Head of caudate nucleus (tissue), 42 donors: ENCODE measurements around the gene ZNF486.
"Not testable (repeated sequence)": the region's sequence is repeated elsewhere in the genome, so short reads cannot be mapped to it uniquely, and the experiment has no call there.

Experiments used
- DNase-seq, 42 donors: peaks; one replicate each; pipeline versions ENCODE4 v3.0.0 to v3.0.0-alpha.2; 2020 to 2021; ENCODE audit warnings: mixed read lengths in 7 of 42
- intact Hi-C: fragments of 100-400 bp; cut with DNase I; formaldehyde crosslinking; loops from one replicate; pipeline ENCODE4 v1.15.0; 2022

The ZNF486 gene

DNA sequence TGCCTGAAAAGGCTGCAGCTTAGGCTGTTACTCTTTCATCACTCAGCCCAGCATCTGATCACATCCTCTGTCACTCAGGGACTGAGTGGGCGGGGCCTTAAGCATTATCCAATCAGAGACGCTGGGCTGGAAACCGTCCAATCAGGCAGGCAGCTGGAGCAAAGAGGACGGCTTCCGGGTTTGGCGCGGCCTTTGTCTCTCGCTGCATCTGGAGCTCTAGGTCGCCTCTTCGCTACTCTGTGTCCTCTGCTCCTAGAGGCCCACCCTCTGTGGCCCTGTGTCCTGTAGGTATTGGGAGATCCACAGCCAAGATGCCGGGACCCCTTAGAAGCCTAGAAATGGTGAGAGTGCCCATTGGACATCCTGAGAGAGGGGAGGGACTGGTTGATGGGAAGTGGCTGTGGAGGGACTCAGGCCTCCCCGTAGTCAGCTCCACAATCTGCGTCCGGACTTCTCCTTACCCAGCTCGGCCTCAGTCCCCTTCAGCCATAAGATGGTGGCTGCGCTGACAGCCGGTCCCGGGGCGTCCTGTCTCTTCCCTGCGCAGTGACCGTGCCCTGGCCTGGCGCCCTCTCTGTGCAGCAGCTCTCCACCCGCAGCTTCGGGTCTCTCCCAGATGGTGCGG lies at the start of gene ZNF486:
ZNF486 (plus strand) TSS at position 195 of the 625 bp plus-strand sequence; CDS start at position 312, 117 bp downstream.
- intact Hi-C loops: no loop called here
- peak; percentile 92 to 99 (median 97) for DNase-seq

DNA sequence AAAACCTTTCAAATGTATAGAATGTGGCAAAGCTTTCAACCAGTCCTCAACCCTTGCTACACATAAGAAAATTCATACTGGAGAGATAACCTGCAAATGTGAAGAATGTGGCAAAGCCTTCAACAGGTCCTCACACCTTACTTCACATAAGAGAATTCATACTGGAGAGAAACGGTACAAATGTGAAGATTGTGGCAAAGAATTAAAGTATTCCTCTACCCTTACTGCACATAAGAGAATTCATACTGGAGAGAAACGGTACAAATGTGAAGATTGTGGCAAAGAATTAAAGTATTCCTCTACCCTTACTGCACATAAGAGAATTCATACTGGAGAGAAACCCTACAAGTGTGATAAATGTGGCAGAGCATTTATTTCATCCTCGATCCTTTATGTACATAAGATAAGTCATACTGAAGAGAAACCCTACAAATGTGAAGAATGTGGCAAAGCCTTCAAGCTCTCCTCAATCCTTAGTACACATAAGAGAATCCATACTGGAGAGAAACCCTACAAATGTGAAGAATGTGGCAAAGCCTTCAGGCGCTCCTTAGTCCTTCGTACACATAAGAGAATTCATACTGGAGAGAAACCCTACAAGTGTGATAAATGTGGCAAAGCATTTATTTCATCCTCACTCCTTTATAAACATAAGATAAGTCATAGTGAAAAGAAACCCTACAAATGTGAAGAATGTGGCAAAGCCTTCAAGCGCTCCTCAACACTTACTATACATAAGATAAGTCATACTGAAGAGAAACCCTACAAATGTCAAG lies 48.8 kb upstream of the ZNF486 start:
- DNase-seq, intact Hi-C loops: not testable (repeated sequence)

DNA sequence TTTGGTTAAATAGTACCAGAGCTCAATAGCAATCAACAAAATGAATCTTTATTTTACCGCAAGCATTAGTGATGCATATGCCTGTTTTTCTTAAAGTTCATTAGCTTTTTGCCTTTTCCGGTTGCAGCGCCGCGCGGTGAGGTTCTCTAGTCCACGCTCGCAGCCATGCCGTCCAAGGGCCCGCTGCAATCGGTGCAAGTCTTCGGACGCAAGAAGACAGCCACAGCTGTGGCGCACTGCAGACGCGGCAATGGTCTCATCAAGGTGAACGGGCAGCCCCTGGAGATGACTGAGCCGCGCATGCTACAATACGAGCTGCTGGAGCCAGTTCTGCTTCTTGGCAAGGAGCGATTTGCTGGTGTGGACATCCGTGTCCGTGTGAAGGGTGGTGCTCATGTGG lies 42.1 kb upstream of the ZNF486 start:
- intact Hi-C loops: no loop called here
- DNase-seq: no peak

DNA sequence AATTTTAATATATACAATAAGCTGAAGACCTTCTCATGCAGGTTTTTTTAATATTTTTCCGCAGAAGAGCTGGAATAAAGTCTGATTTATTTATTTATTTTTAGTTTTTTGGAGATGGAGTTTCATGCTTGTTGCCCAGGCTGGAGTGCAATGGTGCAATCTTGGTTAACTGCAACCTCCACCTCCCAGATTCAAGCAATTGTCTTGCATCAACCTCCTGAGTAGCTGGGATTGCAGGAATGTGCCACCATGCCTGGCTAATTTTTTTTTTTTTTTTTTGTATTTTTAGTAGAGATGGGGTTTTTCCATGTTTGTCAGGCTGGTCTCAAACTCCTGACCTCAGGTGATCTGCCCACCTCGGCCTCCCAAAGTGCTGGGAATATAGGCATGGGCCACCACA lies 34.1 kb upstream of the ZNF486 start:
- DNase-seq, intact Hi-C loops: not testable (repeated sequence)

DNA sequence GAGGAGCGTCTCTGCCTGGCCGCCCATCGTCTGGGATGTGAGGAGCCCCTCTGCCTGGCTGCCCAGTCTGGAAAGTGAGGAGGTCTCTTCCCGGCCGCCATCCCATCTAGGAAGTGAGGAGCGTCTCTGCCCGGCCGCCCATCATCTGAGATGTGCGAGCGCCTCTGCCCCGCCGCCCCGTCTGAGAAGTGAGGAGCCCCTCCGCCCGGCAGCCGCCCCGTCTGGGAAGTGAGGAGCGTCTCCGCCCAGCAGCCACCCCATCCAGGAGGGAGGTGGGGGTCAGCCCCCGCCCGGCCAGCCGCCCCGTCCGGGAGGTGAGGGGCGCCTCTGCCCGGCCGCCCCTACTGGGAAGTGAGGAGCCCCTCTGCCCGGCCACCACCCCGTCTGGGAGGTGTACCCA lies 29.3 kb upstream of the ZNF486 start:
- DNase-seq, intact Hi-C loops: not testable (repeated sequence)

DNA sequence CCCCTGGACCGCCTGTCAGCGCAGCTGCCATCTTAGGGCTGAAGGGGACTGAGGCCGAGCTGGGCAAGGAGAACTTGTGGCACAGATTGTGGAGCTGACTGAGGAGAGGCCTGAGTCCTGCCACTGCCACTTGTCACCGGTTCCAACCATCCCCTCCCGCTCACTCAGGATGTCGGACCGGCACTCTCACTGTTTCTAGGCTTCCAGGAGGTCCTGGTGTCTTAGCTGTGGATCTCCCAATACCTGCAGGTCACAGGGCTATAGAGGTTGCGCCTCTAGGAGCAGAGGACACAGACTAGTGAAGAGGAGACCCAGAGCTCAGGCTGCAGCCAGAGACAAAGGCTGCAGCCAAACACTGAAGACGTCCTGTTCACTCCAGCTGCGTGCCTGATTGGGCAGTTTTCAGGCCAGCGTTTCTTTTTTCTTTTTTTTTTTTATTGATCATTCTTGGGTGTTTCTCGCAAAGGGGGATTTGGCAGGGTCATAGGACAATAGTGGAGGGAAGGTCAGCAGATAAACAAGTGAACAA lies 15.3 kb upstream of the ZNF486 start:
- intact Hi-C loops: no loop called here
- DNase-seq: no peak

DNA sequence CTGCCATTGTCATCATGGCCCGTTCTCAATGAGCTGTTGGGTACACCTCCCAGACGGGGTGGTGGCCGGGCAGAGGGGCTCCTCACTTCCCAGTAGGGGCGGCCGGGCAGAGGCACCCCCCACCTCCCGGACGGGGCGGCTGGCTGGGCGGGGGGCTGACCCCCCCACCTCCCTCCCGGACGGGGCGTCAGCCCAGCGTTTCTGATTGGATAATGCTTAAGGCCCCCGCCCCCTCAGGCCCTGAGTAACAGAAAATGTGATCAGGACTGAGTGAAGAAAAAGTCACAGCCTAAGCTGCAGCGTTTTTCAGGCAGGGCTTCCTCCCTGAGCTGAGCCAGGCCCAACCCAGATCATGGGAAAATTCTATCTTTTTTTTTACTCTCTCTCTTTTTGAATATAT lies 14.5 kb upstream of the ZNF486 start:
- intact Hi-C loops, DNase-seq: not testable (repeated sequence)

DNA sequence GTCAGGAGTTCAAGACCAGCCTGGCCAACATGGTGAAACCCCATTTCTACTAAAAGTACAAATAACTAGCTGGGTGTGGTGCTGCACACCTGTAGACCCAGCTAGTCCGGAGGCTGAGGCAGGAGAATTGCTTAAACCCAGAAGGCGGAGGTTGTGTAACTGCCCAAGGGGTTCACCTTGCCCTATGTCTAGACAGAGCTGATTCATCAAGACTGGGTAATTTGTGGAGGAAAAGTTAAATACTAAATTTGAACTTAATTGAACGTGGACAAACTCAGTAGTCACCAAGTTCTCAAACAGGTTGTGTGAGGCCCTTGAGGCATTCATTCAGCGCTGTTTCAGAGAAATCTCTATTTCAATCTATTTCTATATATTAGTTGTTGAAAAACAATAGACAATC lies 13.7 kb upstream of the ZNF486 start:
- no peak for DNase-seq
- intact Hi-C loops: no loop called here

DNA sequence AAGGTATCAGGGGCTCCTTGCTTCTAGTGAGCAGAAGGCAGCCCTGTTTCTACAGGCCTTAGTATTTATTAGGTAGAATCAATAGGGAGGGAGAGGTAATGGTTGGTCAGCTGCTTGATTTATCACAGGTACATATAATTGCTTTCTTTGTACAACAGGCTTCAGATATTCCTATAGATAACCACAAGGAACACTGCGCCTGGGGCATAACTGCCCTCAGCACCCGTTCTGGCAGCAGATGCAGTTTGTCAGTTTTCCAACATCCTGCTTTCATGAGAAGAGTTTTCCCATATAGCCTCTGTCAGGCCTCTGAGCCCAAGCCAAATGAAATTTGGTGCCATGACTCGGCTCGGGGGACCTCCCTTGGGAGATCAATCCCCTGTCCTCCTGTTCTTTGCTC lies 12.4 kb upstream of the ZNF486 start:
- DNase-seq: no peak

DNA sequence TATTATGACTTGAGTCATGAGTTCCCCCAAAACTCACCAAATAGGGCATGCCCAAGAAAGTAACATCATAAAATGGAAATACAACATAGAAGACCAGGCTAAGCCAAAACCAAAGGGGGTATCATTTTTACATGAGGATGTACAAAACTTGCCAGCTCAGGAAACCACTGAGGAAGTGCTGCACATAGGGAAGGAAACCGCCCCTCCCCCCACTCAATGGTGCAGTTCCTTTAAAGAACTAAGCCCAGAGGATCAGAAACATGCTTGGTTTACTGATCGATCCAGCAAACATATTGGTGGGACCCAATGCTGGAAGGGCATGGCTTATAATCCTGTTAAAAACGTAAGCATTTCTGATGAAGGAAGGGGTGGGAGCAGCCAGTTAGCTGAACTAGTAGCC lies 4.2 kb upstream of the ZNF486 start:
- DNase-seq: peak in 1 of 42 donors; percentile 17

More for the DNA sequence above, 12.4 kb upstream of the ZNF486 start:
- intact Hi-C loops: no loop called here

DNA sequence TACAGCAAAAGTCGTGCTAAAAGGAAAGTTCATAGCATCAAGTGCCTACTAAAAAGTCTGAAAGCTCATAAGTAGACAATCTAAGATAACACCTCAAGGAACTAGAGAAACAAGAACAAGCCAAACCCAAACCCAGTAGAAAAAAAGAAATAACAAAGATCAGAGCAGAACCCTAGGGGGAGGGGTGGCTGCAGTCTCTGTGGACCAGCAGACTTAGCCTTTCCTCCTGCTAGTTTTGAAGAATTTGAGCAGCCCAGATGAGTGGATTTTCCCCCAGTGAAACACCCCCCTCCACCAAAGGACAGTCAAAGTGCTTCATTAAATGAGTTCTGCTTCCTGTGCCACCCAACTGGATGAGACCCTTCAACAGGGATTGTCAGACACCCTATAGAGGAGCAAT lies 2.6 kb upstream of the ZNF486 start:
- no peak for DNase-seq
- intact Hi-C loops: no loop called here

More for the DNA sequence above, 4.2 kb upstream of the ZNF486 start:
- intact Hi-C loops: no loop called here

DNA sequence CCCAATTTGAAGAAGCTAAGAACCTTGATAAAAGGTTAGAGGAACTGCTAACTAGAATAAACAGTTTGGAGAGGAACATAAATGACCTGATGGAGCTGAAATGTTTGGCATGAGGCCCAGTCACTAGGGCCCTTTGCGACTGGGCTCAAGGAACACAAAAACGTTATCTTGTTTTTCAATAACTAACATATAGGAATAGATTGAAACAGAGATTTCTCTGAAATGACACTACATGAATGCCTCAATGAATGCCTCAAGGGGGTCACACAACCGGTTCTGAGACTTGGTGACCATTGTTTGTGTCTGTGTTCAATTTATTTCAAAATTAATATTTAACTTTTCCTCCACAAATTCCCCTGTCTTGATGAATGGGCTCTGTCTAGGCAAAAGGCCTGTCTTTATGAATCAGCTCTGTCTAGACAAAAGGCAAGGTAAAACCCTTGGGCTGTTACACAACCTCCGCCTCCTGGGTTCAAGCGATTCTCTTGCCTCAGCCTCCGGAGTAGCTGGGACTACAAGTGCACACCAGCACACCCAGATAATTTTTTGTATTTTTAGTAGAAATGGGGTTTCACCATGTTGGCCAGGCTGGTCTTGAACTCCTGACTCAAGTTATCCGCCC lies 932 bp upstream of the ZNF486 start:
- no peak for DNase-seq
- intact Hi-C loops: no loop called here

DNA sequence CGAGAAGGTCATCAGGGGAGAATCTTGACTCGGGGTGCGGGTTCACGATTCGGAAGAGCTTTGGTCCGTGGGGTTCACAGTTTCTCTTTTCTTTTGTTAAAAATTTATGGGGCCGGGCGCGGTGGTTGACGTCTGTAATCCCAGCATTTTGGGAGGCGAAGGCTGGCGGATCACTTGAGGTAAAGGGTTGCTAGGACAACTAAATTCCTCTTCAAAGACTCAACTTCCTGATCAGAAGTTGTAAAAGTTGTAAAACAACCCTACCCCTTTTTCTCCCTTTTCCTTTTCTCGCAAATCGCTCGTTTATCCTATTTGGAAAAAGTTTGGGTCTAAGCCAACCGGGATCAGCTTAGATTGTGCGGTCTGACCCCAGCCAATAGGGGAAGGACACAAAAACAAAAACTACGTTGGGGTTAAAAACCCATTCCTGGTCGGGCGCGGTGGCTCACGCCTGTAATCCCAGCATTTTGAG lies 673 bp downstream of the ZNF486 start:
- peak in 1 of 42 donors; percentile 45 for DNase-seq
- intact Hi-C loops: no loop called here

DNA sequence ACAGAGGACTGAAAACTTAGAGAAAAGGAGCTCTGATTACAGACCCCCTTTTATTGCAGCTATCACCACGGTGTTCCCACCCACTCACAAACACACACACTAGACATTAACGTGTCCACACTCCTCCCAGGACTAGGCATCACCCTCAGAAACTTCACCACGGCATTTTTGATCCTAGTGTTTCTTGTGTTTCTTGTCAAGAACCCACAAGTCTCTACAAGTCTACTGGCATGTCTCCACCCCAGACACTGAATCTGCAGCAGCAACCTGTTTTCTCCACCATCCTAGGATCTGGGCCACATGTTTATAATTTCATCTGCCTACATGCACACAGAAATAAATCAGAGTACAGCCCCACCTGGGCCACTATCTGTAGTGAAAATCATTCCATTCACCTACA lies 4.3 kb downstream of the ZNF486 start:
- intact Hi-C loops: no loop called here
- no peak for DNase-seq

DNA sequence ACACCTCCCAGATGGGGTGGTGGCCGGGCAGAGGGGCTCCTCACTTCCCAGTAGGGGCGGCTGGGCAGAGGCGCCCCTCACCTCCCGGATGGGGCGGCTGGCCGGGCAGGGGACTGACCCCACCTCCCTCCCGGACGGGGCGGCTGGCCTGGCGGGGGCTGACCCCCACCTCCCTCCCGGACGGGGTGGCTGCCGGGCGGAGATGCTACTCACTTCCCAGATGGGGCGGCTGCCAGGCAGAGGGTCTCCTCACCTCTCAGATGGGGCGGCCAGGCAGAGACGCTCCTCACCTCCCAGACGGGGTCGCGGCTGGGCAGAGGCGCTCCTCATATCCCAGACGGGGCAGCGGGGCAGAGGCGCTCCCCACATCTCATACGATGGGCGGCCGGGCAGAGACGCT lies 8.8 kb downstream of the ZNF486 start:
- intact Hi-C loops, DNase-seq: not testable (repeated sequence)

DNA sequence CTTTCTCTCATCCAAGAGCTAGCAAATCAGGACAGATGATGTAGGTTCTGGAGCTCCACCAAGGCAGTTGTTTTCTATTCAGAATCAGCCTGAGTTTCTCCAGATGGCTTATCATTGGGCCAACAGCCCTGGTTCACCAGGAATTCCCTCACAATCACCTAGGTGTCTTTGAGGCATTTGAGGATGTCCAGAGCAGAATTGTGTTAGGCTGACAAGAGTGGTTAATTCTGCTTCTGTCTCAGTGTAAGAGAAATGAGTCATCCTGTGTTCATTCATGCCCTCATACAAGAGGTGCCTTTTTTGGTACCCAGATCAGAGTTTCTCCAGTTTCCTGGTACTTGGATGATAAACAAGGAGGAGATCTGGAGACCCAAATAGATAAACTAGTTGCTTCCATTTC lies 12.9 kb downstream of the ZNF486 start:
- intact Hi-C loops, DNase-seq: not testable (repeated sequence)

DNA sequence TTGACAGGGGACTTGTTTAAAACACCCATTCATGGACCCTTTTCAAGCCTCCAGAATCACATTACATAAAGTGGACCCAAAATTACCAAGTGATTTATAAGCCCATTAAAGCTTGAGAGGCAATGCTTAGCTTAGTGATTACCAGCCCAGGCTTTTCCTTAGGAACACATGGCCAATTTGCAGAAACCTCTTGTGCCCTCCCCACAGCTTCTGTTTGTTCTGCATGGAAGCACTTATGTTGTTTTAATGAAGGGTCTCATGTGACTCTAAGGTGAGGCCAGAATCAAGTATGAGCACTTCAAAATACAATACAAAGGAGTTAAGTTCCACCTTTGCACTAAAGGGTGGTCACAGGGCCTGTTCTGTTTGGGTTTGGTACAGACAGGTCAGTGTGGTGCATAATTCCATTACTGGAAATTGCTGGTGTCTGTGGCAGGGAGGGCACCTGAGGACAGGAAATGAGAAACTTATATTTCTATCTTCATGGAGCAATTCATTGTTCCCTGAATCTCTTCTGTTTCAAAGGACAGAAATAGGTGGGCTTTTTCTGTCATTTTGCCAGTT lies 15.3 kb downstream of the ZNF486 start:
- no peak for DNase-seq
- intact Hi-C loops: no loop called here

DNA sequence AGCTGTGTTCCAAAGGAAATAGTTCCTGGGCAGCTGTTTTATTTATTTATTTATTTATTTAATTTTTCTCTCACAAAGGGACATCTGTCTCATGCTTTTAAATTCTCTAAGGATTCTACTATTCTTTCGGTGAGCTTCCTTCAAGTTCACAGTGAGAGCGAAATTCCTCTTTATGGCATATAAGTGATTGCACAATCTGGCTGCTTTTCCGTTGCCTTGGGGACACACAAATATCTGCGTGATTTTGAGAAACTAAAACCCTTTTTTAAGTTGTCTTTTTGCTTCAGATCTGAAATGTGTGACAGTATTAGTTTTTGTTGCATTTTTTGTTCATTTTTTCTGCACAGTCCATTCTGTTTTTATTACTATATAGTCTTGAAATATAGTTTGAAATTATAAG lies 19.2 kb downstream of the ZNF486 start:
- intact Hi-C loops: no loop called here
- DNase-seq: no peak

DNA sequence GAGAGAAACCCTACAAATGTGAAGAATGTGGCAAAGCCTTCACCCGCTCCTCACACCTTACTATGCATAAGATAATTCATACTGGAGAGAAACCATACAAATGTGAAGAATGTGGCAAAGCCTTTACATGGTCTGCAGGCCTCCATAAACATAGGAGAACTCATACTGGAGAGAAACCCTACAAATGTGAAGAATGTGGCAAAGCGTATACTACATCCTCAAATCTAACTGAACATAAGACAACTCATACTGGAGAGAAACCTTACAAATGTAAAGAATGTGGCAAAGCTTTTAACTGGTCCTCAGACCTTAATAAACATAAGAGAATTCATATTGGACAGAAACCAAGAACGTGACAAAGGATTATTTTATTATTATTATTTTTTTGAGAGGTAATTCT lies 30.7 kb downstream of the ZNF486 start:
- no peak for DNase-seq
- intact Hi-C loops: no loop called here

DNA sequence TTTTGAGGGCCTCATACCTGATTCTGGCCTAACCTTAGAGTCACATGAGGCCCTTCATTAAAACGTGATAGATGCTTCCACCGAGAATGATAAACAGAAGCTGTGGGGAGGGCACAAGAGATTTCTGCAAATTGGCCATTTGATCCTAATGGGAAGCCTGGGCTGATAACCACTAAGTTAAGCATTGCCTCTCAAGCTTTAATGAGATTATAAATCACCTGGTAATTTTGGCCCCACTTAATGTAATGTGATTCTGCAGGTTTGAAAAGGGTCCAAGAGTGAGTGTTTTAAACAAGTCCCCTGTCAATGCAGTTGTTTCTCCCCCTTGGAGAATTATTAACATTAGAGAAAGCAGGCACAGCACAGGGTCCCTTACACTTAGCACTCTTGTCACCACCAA lies 42.0 kb downstream of the ZNF486 start:
- no peak for DNase-seq
- intact Hi-C loops: no loop called here
